ENCODE data around the gene DNAH10. TPM values are rescaled to one million over a fixed set of nuclear protein-coding genes. Genes with fewer than 3 reads are reported as not detected.

The DNAH10 gene
- total and polyA plus RNA-seq, 2 experiments from 2014 or later, result 0.22 to 0.60 TPM

GRCh38 chr12:123860377-123860776 lies 98.3 kb downstream of the DNAH10 start:
- no peak overlapping the region for H2AFZ ChIP-seq
- WGBS (ENCODE audit: low lambda C conversion rate, missing lambda C conversion rate), result 65% methylated on average over 3 of the region's 3 CpGs
- H3K4me3 ChIP-seq, result no peak overlapping the region
- no peak for TF ChIP-seq CTCF (IDR thresholded peaks at IDR 0.05; ENCODE audit: poor library complexity)
- H3K27ac ChIP-seq, result no peak overlapping the region
- H3K9me3 ChIP-seq (ENCODE audit: low read depth), result no peaks in the 10 kb centered on the region
- H3K9me2 ChIP-seq (replicated peaks; ENCODE audit: insufficient read depth), result no peaks in the 10 kb centered on the region
- no peak overlapping the region for H3K4me2 ChIP-seq
- H3K4me1 ChIP-seq (ENCODE audit: insufficient read depth), result no peaks in the 10 kb centered on the region
- no peaks in the 10 kb centered on the region for H3K27me3 ChIP-seq
- DNase-seq (ENCODE audit: low spot score), result no peak
- H4K20me1 ChIP-seq (ENCODE audit: insufficient read depth, poor library complexity, severe bottlenecking), result no peaks in the 10 kb centered on the region
- no peaks in the 10 kb centered on the region for H3K79me2 ChIP-seq
- no peaks in the 10 kb centered on the region for H3K36me3 ChIP-seq (replicated peaks; ENCODE audit: insufficient read depth, low read depth)

- H3K9me2 ChIP-seq (replicated peaks; ENCODE audit: insufficient read depth), result no peaks in the 10 kb centered on the region
- no peak overlapping the region for H3K27ac ChIP-seq
- H3K4me2 ChIP-seq, result no peak overlapping the region
- 90% methylated on average over 4 of the region's 4 CpGs for WGBS (ENCODE audit: low lambda C conversion rate, missing lambda C conversion rate)
- no peak for TF ChIP-seq EZH2 (IDR thresholded peaks at IDR 0.05; ENCODE audit: borderline replicate concordance)
- TF ChIP-seq CTCF (IDR thresholded peaks at IDR 0.05; ENCODE audit: poor library complexity), result no peak
- no peak for TF ChIP-seq EZH2phosphoT487 (IDR thresholded peaks at IDR 0.05; ENCODE audit: low read depth, severe bottlenecking, unreplicated experiment)
- no peaks in the 10 kb centered on the region for H4K20me1 ChIP-seq (ENCODE audit: insufficient read depth, poor library complexity, severe bottlenecking)
- no peaks in the 10 kb centered on the region for H3K4me1 ChIP-seq (ENCODE audit: insufficient read depth)
- no peak overlapping the region for H2AFZ ChIP-seq
- no peaks in the 10 kb centered on the region for H3K9me3 ChIP-seq (ENCODE audit: low read depth)
- no peak for DNase-seq (ENCODE audit: low spot score)
- H3K79me2 ChIP-seq, result no peaks in the 10 kb centered on the region
- H3K36me3 ChIP-seq (replicated peaks; ENCODE audit: insufficient read depth, low read depth), result no peaks in the 10 kb centered on the region
- H3K4me3 ChIP-seq, result no peak overlapping the region
- H3K27me3 ChIP-seq, result no peaks in the 10 kb centered on the region
Measured at GRCh38 chr12:123861392-123861791, 99.3 kb downstream of the DNAH10 start.

- 55% methylated on average over 1 of the region's 1 CpG for WGBS (ENCODE audit: low lambda C conversion rate, missing lambda C conversion rate)
- no peak for TF ChIP-seq CTCF (IDR thresholded peaks at IDR 0.05; ENCODE audit: poor library complexity)
- TF ChIP-seq EZH2phosphoT487 (IDR thresholded peaks at IDR 0.05; ENCODE audit: low read depth, severe bottlenecking, unreplicated experiment), result no peak
- no peak for TF ChIP-seq EZH2 (IDR thresholded peaks at IDR 0.05; ENCODE audit: borderline replicate concordance)
Measured at GRCh38 chr12:123867141-123867540, 105.0 kb downstream of the DNAH10 start.

GRCh38 chr12:123868791-123869190 lies 106.7 kb downstream of the DNAH10 start:
- Histone ChIP-seq H3K4me3 (no peak overlapping the region), H4K20me1 (ENCODE audit: insufficient read depth, poor library complexity, severe bottlenecking) (no peaks in the 10 kb centered on the region), H2AFZ (no peak overlapping the region), H3K79me2 (no peaks in the 10 kb centered on the region), H3K9me3 (ENCODE audit: low read depth) (no peaks in the 10 kb centered on the region), H3K27me3 (peaks cover 4% of the 10 kb centered on the region), H3K36me3 (replicated peaks; ENCODE audit: insufficient read depth, low read depth) (no peaks in the 10 kb centered on the region), H3K9me2 (replicated peaks; ENCODE audit: insufficient read depth) (no peaks in the 10 kb centered on the region), H3K4me1 (ENCODE audit: insufficient read depth) (no peaks in the 10 kb centered on the region), H3K4me2 (no peak overlapping the region), H3K27ac (no peak overlapping the region)
- WGBS (ENCODE audit: low lambda C conversion rate, missing lambda C conversion rate), result 97% methylated on average over 10 of the region's 10 CpGs
- TF ChIP-seq EZH2phosphoT487 (IDR thresholded peaks at IDR 0.05; ENCODE audit: low read depth, severe bottlenecking, unreplicated experiment) (no peak), CTCF (IDR thresholded peaks at IDR 0.05; ENCODE audit: poor library complexity) (no peak), EZH2 (IDR thresholded peaks at IDR 0.05; ENCODE audit: borderline replicate concordance) (no peak)
- DNase-seq (ENCODE audit: low spot score), result no peak

More at GRCh38 chr12:123867141-123867540, 105.0 kb downstream of the DNAH10 start:
- H4K20me1 ChIP-seq (ENCODE audit: insufficient read depth, poor library complexity, severe bottlenecking), result no peaks in the 10 kb centered on the region
- H3K4me2 ChIP-seq, result no peak overlapping the region
- no peak overlapping the region for H3K27ac ChIP-seq
- no peaks in the 10 kb centered on the region for H3K27me3 ChIP-seq
- no peaks in the 10 kb centered on the region for H3K9me3 ChIP-seq (ENCODE audit: low read depth)
- DNase-seq (ENCODE audit: low spot score), result no peak
- no peaks in the 10 kb centered on the region for H3K4me1 ChIP-seq (ENCODE audit: insufficient read depth)
- no peak overlapping the region for H2AFZ ChIP-seq
- H3K36me3 ChIP-seq (replicated peaks; ENCODE audit: insufficient read depth, low read depth), result no peaks in the 10 kb centered on the region
- no peaks in the 10 kb centered on the region for H3K79me2 ChIP-seq
- H3K9me2 ChIP-seq (replicated peaks; ENCODE audit: insufficient read depth), result no peaks in the 10 kb centered on the region
- no peak overlapping the region for H3K4me3 ChIP-seq
